EH (cell line): ENCODE data around the gene HOXB4.

Experiments used
- DNase-seq: peaks from one replicate; pipeline ENCODE4 v3.0.0-alpha.2; 2015; ENCODE audit warnings: low read depth

The HOXB4 gene

DNA sequence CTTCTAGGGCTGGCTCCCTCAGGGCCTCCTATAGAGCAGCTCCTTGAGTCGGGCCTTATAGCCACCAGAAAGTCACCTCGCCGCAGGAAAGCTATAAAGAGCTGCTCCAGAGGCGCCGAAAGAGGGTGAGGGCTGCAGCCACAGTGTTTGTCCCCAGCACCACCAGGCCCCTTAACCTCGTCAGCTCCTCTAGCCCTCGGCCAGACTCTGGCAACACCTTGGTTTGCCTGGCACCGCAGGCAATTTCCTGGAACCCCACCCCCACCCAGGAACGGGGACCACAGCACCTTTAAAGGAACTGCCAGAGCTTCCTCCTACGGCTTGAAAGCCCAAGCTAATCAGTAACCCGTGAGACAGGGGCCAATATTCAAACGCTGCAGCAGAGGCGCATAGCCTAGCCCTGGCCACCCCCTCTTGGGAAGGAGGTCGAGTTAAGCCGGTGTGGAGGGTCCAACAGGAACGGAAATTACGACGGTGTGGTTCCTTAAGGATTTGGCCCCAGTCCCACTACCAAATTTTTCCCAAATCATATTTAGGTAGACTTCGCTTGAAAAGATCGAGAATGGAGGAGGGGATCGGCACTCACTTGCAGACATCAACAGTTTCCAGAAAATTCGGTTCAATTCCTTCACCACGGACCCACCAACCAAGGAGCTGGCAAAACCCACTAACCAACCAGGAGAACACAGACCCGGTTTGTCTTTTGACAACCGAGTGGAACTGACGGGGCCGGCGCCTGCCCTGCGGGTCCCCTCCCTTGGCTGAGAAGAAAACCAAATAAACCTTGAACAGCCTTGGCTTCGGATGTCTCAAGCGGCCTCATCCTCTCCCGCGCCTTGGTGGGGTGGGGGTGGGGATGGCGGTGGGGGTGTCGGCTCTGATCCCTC is 23.6 kb upstream of the HOXB4 start:
- DNase-seq: no peak

DNA sequence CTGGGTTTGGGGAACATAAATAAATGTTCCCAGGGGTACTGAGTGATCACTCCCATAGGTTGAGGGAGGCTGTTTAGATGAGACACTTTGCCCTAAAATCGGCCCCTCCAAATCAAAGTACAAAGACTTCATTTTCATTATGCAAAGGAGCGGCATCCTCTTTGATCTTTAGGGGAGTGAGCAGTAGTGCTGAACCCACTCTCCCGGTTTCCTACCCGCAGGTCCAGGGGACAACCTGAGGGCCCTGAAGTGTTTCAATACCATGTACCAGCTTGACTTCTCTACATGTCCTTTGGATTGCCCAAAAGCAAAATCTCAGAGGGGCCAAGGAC is 23.0 kb upstream of the HOXB4 start:
- DNase-seq: no peak

DNA sequence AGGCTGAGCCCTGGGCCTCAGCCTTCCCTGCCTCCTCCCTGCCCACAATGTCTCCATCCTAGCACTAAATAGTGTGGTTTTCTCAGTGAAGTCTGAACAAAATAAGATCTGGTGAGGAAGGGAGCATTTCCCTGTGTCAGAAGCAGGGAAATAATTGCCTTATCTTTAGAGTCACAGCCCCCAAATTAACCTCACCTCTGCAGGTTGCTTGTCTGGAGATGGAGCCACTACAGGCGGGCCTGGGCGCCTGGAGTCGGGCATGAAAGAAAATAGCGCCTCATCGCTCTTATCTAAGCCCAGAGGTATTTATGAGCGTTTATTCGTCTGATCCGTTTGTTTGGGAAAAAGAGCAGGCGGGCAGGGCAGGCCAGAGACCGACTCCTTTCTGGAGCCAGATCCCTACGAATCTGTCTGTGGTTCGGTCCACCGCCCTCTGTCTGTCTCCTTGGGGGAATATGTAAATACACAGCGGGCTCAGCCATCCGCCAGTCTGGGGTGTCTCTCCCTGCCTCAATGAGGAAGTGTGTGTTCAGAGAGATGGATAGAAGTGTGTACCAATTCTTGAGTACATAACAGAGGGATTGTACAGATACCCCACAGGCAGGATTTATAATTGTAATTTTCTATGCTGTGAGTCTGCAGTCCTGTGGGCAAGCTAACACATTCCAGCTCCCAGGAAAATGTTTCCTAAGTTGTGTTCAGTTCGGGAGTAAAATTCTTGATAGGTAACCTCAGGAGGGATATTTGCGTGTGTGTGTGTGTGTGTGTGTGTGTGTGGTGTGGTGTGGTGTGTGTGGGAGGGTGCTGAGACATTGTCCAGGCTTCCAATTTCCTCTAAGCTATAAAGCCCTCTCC is 22.3 kb upstream of the HOXB4 start:
- DNase-seq: no peak

DNA sequence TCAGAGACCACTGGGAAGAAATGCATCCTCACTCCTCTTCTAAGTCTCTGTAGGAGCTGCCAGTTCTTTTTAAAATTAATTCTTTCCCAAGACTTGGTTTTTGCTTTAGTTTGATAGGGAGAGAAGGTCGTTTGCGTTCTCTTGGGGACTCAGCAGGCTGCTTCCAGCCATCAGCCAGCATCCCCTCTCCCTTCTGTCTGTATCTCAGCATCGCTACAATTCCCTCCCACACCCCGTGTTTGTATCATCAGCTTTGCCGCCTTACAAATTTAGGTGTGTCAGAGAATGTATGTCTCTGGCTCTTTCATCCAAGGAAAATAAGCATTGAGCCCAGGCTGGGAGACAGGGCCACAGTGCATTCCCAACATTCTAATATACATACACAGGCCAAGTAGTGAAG is 21.2 kb upstream of the HOXB4 start:
- no peak for DNase-seq

DNA sequence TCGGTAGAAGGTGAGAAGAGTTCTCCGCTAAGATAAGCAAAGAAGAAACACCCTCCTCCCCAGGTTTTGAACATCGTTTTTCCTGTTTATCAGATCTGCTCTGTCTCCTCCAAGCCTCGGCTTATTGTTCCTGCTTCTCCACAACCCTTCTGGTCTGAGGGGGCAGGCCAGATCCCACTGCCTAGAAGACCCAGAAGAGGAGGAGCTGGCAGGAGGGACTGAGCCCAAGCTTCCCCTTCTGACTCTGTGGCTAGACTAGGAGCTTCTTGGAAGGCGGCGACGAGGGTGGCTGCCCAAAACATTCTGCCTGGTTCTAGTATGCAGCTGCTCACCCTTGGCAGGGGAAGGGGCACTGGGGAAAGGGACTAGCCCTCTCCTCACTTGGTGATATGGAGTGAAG is 20.6 kb upstream of the HOXB4 start:
- DNase-seq: no peak

DNA sequence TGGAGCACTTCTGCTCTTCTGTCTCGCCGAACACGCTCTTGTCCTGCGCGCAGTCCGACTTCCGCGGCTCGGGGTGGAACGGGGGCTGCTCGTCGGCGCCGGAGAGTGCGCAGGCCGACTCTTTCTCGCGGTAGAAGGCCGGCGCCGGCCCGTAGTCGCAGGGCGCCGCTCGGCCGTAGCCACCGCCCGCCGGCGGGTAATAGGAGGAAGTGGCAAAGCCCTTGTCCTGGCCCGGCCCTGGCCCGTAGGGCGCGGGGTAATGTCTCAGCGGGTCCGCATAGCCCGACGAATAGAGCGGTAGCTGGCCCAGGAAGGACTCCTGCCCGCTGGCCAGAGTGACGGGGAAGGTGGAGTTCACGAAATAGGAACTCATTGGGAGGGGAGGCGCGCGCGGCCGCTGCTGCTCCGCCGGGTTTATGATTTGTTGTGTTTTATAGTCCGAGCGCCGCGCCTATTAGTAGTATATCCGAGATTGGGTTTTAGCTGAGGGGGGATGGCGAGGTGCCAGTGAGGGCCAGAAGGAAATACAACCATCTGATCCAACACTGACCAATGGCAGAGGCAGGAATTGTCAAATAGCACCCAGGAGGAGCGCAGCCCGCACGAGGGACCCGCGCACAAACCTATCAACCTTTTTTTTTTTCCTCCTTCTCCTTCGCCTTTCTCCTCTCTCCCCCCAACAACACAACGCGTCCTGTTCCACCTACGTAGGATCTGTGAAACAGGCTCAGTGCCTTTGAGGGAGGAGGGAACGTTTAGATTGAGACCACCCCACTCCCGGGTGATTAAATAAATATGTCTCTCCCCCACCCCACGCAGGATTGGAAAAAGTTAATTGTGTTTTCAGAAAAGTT is 19.9 kb upstream of the HOXB4 start:
- no peak for DNase-seq

DNA sequence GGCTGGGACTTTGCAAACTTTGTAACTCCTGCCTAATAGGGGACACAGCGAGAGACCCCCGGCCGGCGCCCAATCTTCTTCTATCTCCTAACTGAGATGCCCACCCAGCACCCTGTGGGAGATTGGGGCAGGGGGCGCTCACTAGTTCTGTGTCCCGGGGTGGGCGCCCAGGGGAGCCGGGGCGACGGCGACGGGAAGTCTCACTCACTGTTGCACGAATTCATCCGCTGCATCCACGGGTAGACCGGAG is 19.3 kb upstream of the HOXB4 start:
- DNase-seq: no peak

DNA sequence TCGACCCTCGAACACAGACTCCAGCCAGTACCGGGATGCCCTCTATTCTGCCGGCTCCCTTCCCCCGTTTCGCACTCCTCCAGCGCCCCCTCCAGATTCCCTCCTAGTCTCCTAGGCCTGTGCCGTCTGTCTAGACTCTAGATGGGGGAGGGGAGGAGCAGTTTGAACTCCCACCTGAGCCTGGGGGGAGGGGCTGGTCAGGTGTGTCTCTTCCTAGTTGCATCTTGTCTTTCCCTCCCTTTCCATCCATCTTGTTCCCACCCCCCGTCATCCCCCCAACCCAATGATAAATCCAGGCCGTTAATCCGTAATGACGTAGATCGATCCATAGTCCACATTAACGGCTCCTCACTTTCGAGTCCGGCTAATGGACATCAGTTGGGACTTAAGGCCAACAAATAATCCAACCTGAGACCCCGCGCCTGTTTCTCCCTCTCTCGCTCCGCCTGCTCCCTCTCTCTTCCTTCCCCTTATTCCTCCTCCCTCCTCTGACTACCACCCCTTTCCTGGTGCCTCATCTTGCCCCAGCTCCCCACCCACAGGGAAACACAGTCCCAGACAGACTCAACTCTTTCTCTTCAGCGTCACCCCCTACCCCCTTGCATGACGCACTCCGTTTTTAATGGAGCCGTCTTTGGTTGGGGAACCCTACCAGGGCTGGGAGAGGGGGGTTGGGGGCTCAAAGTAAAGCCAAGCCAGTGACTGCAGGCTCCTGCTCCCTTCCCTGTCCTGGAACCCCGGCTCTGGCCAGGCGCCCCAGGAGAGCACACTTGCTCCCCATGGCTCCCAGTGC is 18.8 kb upstream of the HOXB4 start:
- no peak for DNase-seq

DNA sequence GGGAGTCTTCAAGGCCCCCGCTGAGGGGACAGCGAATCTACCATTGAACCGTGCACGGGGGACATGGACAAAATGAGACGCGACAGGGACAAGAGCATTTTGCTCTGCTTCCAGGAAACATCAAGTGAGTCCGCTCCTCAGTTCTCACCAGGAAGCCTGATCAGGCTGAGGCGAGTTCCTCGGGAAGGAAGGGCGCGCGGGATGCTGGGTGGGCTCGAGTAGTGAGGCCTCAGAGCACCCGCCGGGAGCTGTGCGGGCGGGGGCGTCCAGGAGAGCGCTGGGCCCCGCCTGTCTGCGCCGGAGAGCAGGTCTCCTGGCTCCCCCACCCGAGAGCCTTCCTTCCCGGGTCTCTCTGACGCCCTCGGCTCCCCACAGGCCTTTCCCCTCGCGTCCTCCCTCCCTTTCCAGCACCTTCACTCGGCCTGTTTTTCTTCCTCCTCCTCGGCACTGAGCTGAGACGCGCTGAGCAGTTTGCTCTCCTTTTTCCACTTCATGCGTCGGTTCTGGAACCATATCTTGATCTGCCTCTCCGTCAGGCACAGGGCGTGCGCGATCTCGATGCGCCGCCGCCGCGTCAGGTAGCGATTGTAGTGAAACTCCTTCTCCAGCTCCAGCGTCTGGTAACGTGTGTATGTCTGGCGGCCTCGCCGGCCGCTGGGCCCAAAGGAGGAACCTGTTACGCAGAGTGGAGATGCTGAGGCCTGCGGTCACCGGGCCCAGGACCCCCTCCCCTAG is 18.0 kb upstream of the HOXB4 start:
- DNase-seq: no peak

DNA sequence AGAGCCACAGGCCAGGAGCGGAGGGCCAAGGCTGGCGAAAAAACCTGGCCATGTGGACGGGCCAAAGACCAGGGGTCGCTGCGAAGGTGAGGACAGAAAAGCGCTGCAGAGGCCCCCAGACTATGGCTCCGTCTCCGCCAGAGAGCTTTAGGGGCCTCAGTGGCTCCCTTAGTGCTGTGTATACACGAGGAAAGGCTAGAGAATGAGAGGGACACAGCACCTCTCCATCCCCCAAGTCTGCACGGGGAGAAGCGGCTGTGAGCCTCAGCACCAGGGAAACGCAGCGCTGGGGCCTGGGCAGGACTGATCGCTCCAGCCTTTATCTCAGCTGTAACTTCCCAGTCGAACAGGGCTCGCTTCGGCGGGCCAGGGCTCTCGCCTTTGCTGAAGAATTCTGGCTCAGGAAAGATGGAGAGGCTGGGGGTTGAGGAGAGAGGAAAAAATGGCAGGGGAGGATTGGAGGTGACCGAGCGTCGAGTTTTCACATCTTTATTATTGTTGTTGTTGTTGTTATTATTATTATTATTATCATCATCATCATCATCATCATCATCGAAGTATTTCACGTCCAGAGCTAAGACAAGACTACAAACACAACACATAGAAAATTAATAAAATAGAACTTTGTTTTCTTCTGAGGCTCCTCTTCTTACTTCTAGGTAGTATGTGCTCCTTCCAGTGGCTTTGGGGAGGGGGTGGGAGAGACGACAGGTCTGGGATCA is 17.3 kb upstream of the HOXB4 start:
- no peak for DNase-seq

DNA sequence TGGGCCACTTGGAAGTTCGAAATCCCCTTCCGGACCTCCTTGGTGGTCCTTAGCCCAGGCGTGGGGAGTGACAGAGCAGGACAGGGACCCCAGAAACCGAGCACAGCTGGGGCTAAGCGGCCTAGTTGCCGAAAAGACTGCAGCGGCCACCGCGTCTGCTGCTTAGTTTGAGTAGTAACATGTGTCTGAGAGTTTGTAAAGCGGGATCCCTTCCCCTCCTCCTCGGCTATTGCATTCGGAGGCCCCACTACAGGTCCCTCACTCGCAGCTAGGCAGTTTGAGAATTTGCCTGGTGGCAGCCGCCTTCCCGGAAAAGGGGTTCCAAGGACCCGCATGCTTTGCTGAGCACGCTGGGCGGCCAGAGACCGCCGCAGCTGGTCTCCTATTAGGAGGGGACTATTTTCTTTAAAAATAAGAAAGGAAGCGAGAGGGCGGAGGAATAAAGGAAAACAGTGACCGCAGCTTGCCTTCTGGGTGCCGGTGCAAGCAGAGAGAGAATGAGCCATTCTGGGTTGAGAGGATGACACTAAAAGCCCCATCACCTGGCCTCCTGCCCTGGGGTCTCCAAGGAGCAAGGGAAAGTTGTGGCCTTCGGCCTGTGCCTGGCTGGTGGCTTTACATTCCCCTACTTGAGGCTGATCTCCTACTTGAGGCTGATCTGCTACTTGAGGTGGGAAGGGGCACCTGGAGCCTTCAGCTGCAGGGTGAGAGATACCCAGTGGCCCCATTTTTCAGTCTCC is 16.6 kb upstream of the HOXB4 start:
- no peak for DNase-seq

DNA sequence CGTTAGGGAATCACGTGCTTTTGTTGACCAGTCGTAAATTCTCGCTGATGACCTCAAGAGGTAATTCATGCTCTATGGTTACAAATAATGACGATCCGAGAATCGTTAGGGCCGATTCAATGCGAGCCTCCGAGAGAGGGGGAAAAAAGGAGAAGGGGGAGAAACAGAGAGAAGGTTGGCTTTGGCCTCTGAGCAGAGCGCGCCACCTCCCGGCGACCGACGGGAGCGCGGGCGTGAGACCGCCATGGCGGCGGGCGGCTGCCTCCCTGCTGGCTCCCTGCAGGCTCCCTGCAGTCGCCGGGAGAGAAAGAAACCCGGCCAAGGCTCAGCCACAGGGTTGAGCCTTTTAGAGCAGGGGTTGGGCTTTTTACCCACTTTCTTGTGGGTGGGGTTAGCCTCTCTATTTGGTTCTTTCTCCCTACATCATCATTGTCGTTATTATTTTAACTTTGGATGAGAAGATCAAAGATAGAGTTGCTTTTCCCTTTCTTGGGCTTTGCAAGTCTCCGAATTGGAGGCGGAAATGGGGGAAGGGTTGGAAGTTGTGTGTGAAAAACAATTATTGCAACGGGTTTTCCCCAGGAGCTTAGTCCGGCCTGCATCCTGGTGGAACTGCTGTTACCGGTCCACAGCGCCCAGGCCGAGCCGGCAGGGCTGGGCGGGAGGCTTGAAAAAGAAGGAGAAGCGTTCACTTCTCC is 15.8 kb upstream of the HOXB4 start:
- DNase-seq: peak; percentile 67

DNA sequence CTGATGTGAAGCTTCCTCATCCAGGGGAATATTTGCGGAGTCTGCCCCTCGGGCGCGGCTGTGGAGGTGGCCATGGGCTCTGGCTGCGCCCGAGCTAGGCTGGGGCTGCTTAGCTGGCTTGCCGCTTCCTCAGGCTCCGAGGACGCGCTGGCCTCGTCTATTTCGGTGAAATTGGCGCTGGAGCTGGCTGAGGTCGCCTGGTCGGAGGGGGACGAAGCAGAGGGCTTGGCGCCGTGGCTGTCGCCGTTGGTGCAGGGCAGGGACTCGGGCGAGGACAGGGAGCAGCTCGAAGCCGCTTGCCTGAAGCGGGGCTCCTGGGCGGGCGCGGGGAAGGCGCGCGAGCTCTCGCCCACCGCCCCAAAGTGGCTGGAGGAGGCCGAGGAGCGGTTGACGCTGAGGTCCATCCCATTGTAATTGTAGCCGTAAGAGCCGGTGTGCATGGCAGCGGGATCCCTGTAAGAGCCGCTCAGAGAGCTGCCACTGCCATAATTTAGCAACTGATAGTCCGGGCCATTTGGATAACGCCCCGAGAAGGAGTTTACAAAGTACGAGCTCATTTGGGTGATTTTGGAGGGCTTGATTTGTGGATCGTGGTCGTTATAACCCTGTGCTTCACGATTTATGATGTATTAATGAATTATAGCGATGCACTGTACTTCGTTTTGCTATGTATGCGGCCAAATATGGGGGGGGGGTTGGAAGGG is 15.1 kb upstream of the HOXB4 start, which contains the start of gene HOXB5:
Gene HOXB5 (minus strand): TSS at position 654 of the 704 bp plus-strand sequence. CDS start 97 bp downstream, at position 557.
- no peak for DNase-seq

DNA sequence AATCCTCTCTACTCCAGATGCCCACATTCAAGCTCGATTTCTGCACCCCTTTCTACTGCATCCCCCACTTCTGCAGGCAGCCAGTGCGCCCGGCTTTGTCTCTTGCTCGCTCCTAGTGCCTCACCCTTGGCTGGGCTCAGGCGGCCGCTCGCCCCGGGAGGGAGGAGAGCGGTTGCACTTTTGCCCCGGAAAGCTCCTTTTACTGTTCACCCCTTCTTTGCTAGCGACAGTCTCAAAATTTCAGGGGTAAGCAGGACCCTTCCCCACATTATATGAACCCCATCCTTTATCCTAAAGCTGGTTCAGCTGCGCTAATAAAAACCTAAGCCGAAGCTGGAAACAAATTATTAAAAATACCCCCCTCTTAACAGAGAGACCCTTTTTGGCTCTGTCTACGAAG is 14.4 kb upstream of the HOXB4 start:
- no peak for DNase-seq

DNA sequence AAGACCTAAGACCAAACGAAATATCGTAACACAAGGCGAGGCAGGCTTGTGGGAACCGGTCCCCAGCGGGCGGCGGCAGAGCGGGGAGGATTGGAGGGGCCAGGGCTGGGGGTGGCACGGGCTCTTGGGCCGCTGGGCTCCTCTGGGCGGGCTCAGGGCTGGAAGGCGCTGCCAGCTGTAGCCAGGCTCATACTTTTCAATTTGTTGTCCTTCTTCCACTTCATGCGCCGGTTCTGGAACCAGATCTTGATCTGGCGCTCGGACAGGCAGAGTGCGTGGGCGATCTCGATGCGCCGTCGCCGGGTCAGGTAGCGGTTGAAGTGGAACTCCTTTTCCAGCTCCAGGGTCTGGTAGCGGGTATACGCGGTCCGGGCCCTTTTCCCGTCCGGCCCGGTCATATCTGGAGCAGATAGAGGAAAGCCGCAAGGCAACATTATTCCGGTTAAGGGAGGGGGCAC is 13.9 kb upstream of the HOXB4 start:
- no peak for DNase-seq

DNA sequence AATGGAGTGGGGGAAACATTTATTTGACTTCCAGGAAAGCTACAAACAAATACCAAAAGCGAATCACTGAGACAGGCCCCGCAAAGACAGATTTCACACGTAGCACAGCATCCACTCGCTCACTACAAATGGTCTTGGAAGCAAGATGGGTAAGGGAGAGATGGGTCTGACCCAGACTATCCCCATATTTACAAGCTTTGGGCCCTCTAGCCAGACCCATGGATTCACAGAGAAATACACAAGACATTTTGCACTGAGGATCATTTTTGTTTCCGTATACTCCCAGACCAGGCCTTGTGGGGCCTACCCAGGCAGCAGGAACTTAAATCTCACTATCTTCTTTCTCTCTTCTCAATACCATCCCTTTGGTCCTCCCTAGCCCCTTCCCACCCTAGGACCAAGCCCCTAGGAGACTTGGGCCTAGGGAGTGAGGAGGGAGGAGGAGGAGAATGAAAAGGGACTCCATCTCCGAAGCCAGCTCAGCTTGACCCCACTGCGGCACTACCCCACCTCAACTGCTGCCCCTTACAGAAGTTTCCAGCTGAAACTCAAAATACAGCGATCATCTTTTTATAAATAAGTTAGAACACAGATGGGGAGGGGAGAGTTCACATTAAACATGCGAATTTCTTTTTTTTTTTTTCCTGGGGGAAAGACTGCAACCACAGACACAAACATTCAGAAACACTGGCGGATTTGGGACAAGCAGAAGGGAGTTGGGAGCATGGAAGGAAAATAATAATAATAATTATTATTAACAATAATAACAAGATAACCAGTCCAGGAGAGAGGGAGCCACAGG is 13.3 kb upstream of the HOXB4 start:
- DNase-seq: no peak

DNA sequence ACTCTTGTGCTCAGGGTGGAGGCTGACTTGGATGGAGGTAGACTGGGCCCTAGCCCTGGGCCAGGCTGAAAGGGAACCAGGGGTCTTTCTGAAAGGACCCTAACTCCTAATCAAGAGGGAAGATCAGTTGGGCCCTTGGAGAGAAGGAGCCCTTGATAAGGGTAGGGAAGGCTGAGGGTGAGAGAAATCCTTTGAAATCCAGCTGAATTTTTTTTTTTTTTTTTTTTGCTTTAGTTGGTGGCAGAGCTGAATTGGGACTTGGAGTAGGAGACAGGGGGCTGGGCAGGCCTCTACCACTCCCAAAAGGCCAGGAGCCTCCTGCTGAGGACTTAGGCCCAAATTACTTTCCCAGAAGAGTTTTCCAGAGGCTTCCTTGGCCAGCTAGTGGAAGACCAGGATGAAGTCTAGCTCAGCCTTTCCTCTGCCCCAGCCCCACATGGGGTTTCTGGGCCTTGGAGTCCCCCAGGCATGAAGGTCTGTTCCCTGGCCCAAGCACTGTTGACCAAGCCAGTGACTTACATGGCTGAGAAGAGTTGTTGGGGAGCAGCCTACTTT is 12.5 kb upstream of the HOXB4 start:
- no peak for DNase-seq
